NCI-H2029 (cell line): Measurements from ENCODE around the gene ANAPC5.
"Not testable (repeated sequence)": the region's sequence is repeated elsewhere in the genome, so short reads cannot be mapped to it uniquely, and the experiment has no call there.

Experiments used
- DNase-seq: peaks from one replicate; lab custom pipeline; 2025; lab: John Stamatoyannopoulos, UW

The ANAPC5 gene

GRCh38 chr12:121283841-121284240 is 68.4 kb downstream of the ANAPC5 start:
- no peak for DNase-seq

GRCh38 chr12:121283388-121283787 is 68.8 kb downstream of the ANAPC5 start:
- DNase-seq: no peak

GRCh38 chr12:121282910-121283309 is 69.3 kb downstream of the ANAPC5 start:
- DNase-seq: not testable (repeated sequence)

GRCh38 chr12:121282072-121282742 is 70.0 kb downstream of the ANAPC5 start:
- no peak for DNase-seq

GRCh38 chr12:121281116-121281515 is 71.1 kb downstream of the ANAPC5 start:
- DNase-seq: not testable (repeated sequence)

DNA sequence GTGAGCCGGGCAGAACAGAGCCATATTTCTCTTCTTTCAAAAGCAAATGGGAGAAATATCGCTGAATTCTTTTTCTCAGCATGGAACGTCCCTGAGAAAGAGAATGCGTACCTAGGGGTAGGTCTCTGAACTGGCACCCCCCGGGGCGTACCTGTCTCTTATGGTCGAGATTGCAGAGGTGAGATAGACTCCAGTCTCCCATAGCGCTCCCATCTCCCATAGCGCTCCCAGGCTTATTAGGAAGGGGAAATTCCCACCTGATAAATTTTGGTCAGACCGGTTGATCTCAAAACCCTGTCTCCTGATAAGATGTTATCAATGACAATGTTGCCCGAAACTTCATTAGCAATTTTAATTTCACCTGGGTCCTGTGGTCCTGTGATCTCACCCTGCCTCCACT is 71.7 kb downstream of the ANAPC5 start:
- not testable (repeated sequence) for DNase-seq

DNA sequence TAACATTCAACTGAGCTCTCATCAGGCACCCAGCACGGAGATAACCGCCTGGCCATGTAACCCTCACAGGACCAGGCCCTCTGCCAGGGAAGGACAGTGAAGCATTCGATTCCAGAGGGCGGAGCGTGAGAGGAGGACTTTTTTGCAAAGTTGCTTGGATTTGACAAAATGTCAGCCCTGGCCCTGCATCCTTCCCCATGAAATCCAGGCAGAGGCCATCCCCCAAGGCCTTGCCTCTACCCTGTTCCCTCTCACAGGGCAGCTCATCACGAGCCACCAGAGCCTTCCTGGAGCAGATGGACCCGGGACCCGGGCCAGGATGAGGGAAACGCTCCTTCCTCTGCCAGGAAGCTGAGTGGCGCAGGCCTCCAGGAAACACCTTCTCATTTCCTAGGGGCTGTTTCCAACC is 72.7 kb downstream of the ANAPC5 start:
- DNase-seq: no peak

DNA sequence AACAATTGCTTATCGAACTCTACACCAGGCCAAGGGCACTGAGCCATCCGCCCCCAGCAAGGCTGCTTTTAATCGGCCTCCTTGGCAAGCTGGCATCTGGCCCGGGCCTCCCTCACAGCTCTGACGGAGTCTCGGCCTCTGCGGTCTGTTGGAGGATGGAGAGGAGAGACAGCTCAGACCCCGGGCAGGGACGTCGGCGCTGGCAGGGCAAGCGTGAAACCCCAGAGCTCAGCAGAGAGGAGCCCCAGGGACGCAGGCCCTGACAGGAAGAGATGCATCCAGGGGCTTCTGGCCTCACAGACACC is 73.2 kb downstream of the ANAPC5 start:
- no peak for DNase-seq

GRCh38 chr12:121278169-121279070 is 73.8 kb downstream of the ANAPC5 start:
- no peak for DNase-seq

DNA sequence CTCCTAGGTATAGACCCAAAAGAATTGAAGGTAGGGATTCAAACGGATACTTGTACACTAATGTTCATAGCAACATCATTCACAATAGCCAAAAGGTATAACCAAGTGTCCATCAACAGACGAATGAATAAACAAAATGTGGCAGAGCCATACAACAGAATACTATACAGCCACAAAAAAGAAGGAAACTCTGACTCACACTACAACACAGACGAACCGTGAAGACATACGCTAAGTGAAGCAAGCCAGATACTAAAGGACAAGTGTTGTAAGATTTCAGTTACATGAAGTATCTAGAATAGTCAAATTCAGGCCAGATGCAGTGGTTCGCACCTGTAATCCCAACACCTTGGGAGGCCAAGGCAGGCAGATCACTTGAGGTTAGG is 74.8 kb downstream of the ANAPC5 start:
- DNase-seq: no peak

- DNase-seq: no peak
Measured at GRCh38 chr12:121274036-121274763, 78.0 kb downstream of the ANAPC5 start.

GRCh38 chr12:121273364-121273896 is 78.8 kb downstream of the ANAPC5 start:
- DNase-seq: no peak

- no peak for DNase-seq
Measured at GRCh38 chr12:121267822-121268221, 84.4 kb downstream of the ANAPC5 start.

DNA sequence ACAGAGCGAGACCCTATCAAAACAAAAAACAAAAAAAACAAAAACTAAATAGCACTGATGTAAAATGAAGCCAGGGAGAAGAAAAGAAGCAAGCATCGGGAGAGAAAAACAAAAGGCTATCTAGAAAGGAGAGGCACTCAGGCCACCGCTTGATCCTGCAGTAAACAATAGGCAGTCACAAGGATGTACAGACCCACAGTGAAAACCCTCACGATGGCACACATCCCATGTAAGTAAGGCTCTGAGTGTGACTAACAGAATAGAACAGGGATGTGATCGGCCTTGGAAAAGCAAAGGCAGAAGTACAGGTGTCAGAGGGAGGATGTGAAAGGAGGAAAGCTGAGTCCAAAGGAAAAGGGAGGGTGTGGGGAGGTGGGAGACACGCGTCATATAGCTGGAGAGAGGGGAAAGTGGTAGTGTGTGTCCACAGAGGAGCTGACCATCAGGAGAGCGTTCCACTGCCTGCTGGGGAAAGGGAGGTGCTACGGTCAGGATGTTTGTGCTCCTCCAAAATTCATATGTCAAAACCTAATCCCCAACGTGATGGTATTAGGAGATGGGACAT is 87.2 kb downstream of the ANAPC5 start:
- no peak for DNase-seq

GRCh38 chr12:121264135-121264534 is 88.1 kb downstream of the ANAPC5 start:
- DNase-seq: no peak

- no peak for DNase-seq
Measured at GRCh38 chr12:121263206-121263935, 88.8 kb downstream of the ANAPC5 start.

- no peak for DNase-seq
Measured at GRCh38 chr12:121261398-121261797, 90.8 kb downstream of the ANAPC5 start.

GRCh38 chr12:121260091-121260490 is 92.1 kb downstream of the ANAPC5 start:
- no peak for DNase-seq

DNA sequence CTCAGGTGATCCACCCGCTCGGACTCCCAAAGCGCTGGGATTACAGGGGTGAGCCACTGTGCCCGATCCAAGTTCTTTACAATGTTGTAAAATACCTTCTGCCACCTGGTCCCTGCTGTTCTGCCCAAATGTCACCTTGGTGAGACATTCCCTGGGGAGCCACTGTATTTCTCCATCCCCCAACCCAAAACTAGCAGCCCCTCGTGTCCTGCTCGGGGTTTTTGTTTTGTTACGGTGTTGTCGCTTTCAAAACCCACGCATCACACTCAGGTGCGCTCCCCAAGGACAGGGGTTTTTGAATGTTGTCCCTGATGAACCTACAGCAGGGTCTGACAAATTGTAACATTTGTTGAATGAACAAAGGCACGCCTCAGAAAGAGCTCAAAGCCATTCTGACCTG is 93.1 kb downstream of the ANAPC5 start:
- no peak for DNase-seq
